DOHH2 (cell line): Measurements from ENCODE around the gene MIX23.

Source experiments
- EZH2phosphoT487 ChIP-seq: fragments of 200-600 bp; sonication (generic); IDR thresholded peaks from 2 replicates; pipeline ENCODE4 v1.6.1; 2017; ENCODE audit warnings: borderline replicate concordance, mild to moderate bottlenecking, antibody characterized with exemption, low read length, moderate library complexity, mixed read lengths
- TF ChIP-seq, protein P1 (sequence below): fragments of 200-600 bp; sonication (generic); IDR thresholded peaks from one replicate; pipeline ENCODE4 v1.5.1; 2014; ENCODE audit warnings: antibody characterized with exemption, mild to moderate bottlenecking, low read depth, low read length; ENCODE audit not compliant: poor library complexity, severe bottlenecking

DNA sequence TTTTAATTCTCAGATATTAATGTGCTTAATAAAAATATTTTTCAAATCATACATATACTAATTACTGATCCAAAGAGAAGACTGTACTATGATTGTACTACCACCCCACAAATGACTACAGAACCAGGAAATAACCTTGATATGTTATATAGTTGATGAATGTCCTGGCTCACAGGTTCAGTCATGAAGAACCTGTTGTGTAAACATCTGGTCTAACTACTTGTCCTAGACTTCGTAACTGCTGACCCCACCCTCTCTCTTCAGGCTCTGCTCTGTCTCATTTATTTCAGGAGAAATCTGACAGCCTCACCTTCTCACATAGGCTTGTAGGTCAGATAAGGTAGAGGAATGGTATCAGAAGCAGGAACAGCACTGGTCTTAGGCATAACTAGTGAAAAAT lies 72.7 kb downstream of the MIX23 start:
- TF ChIP-seq, protein P1, sequence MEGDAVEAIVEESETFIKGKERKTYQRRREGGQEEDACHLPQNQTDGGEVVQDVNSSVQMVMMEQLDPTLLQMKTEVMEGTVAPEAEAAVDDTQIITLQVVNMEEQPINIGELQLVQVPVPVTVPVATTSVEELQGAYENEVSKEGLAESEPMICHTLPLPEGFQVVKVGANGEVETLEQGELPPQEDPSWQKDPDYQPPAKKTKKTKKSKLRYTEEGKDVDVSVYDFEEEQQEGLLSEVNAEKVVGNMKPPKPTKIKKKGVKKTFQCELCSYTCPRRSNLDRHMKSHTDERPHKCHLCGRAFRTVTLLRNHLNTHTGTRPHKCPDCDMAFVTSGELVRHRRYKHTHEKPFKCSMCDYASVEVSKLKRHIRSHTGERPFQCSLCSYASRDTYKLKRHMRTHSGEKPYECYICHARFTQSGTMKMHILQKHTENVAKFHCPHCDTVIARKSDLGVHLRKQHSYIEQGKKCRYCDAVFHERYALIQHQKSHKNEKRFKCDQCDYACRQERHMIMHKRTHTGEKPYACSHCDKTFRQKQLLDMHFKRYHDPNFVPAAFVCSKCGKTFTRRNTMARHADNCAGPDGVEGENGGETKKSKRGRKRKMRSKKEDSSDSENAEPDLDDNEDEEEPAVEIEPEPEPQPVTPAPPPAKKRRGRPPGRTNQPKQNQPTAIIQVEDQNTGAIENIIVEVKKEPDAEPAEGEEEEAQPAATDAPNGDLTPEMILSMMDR, result no peak
- TF ChIP-seq EZH2phosphoT487, result no peak
